GM12872 (cell line): ENCODE data around the gene PCSK6.

Experiments used
- TF ChIP-seq, protein P1 (sequence below): IDR thresholded peaks from 3 replicates; pipeline ENCODE4 v1.5.1; 2011; ENCODE audit warnings: low read depth, mild to moderate bottlenecking, low read length, moderate library complexity; ENCODE audit not compliant: insufficient read depth

PCSK6 gene

DNA sequence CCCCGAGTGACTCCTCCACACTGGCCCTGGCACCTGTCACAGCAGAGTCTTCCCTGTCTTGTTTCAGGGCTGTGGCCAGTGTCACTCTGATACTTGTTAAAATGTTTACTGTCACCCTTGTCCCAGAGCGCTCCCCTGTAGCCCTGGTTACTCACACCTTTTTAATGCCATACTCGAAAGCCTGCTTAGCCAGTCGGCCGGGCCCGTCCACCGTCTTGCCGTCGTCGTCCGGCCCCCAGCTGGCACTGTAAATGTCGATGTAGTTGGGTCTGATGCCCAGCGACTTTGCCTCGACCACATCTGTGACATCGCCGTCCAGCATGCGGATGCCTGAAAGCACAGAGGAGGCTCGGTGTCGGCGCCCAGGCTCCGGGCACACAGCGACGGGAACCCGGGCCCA, 91.3 kb downstream of the PCSK6 start:
- TF ChIP-seq, protein P1, sequence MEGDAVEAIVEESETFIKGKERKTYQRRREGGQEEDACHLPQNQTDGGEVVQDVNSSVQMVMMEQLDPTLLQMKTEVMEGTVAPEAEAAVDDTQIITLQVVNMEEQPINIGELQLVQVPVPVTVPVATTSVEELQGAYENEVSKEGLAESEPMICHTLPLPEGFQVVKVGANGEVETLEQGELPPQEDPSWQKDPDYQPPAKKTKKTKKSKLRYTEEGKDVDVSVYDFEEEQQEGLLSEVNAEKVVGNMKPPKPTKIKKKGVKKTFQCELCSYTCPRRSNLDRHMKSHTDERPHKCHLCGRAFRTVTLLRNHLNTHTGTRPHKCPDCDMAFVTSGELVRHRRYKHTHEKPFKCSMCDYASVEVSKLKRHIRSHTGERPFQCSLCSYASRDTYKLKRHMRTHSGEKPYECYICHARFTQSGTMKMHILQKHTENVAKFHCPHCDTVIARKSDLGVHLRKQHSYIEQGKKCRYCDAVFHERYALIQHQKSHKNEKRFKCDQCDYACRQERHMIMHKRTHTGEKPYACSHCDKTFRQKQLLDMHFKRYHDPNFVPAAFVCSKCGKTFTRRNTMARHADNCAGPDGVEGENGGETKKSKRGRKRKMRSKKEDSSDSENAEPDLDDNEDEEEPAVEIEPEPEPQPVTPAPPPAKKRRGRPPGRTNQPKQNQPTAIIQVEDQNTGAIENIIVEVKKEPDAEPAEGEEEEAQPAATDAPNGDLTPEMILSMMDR = no peak

DNA sequence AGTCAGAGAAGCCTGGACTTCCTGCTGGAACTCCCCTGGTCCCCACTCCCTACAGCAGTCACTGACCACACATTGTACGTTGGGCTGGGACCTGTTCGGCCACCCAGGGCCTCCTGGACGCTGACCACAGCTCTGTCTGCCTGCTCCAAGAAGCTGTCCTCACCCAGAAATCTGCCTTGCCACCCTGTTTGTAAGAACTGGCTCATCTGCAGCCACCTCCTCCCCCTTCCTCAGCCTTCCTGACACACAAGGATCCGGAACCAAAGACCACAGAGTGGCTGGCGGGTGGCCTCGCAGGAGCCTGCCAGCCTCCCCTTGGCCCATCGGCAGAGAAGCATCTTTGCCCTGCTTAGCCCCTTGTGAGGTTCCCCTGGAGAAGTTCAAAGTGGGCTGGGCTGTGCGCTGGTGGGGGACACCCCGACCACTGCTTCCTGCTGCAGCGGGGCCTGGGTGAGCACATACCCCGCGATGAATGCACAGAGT, 91.9 kb downstream of the PCSK6 start:
- TF ChIP-seq, protein P1 = no peak

DNA sequence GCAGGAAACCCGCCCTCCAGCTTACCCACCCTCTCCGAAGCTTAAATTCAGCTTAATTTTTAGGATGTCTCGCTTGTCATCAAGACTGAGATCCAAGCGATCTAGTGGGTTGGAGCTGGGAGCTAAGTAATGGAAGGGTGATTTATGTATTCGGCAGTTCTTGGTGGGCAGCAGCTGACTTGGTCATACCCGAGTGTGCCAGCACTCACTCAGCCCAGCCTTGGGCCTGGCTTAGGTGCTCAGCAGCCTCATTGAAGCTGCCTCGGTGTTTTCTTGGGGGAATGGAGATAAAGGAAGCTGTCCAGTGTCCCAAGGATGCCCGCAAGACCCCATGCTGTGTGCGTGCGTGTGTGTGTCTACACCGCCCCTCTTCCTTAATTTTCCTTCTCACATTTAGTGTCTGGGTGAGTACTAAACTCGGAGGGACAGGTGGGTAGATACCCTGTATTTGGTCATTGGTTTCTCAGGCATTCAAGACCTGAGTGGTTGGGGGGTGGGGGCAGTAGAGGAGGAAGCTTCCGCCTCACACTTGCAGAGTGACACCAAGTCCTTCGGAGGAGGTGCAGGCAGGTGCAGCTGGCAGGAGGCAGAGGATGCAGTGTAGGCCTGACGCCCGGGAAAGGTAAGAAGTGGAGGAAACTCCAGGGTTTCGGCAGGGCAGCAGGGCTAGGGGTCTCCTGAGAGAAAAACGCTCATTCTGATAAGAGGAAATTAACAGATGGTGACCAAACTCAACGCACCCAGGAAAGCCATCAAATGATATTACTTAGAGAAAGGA, 92.8 kb downstream of the PCSK6 start:
- TF ChIP-seq, protein P1 = no peak

DNA sequence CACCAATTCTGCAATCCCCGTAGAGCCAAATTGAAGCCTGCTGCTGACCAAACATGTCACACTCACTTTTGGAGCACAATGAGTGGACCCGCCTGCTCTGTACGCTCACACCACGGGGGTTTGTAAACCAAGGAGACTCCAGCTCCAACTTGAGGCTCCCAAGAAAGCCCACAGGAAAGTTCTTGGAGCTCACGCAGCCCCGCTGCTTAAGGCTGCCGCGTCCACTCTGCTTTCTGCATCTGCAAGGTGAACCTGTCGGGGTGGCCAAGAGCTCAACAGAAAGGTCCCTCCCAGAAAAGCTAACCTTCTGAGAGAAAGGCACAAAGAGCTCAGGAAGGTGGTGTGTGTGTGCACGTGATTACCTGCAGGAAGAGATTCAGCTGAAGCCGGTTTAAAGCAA, 94.9 kb downstream of the PCSK6 start:
- TF ChIP-seq, protein P1 = no peak

DNA sequence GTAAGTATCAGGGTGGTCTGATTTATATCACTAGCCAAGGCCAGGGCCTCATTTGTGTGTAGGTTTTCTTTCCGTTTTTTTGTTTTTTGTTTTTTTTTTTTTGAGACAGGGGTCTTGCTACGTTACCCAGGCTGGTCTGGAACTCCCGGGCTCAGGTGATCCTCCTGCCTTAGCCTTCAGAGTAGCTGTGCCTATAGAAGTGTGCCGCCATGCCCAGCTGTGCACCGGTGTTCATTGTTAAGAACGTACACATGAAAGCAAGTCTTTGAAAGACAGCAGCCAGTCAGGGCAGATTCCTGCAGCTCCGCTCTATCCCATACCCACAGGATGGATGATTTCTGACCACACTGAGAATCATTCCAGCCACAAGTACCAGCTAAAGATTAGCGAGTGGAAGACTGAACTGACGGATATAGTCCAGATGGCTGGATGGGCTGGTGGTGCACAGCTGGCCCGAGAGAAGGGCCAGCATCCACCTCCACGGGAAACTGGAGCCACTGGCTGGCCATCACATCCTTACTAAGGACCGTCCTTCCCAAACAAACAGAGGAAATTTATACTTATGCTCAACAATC, 95.4 kb downstream of the PCSK6 start:
- TF ChIP-seq, protein P1 = no peak

DNA sequence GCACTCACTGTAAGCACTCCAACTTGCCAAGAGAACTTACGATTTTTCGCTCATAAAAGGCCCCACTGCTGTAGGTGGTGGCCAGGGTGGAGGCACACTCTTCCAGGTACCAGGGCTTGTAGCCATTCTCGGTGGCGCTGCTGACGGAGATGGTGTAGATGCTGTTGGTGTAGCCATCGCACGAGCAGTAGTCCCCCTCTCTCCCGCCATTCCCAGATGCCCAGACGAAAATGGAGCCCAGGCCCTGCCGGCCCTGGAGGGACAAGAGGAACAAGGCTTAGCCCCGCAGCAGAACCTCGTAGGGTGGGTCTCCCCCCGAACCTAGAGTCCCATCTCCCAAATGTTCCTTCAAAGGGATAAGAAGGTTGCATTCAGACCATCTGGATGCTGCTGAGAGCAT, 96.3 kb downstream of the PCSK6 start:
- TF ChIP-seq, protein P1 = no peak

DNA sequence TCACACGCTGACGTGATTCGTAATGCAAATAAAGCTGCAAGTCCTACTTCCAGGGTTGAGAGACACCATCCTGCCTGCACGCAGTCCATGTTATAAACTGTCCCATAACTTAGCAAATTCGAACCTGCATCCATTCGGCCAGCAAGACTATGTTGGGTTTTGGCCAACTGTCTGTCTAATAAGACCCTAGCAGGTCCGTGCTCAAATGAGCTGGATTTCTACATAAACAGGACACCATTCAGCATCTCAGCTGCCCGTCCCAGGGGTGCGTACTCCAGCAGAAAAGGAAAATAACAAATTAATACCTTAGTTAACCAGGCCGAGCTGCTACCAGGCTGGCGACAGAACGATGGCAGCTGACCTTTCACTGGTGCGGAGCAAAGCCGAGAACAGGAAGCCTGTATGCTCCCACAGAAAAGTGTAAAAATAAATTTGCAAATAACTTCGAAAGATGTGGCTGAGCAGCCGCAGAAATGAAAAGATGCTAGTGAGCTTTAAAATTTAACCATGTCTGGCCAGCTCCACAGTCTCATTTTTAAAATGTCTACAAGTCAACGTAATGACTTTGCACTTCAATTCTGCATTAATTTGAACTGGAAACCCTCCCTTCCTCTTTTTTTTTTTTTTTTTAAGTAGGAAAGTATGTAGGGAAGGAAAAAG, 97.4 kb downstream of the PCSK6 start:
- TF ChIP-seq, protein P1 = no peak
